ENCODE measurements around the gene PRSS27. TPM values are rescaled to one million over a fixed set of nuclear protein-coding genes. Genes with fewer than 3 reads are reported as not detected.

Gene PRSS27
- total RNA-seq, 1 donor from 2014 or later = 2.3 TPM

GRCh38 chr16:2710711-2711231, 9.3 kb downstream of the PRSS27 start:
- H3K79me2 ChIP-seq (ENCODE audit: insufficient read depth, low read length) = no peaks in the 10 kb centered on the region
- Mint-ChIP-seq H3K4me3 (ENCODE audit: unreplicated experiment) (no peak overlapping the region), H3K4me1 (ENCODE audit: low read depth, unreplicated experiment) (no peaks in the 10 kb centered on the region), H3K27ac (ENCODE audit: unreplicated experiment) (no peak overlapping the region), H3K9me3 (ENCODE audit: unreplicated experiment) (no peaks in the 10 kb centered on the region), H3K36me3 (ENCODE audit: low read depth, unreplicated experiment) (peaks cover 1% of the 10 kb centered on the region), H3K27me3 (ENCODE audit: low read depth, unreplicated experiment) (peaks cover 1% of the 10 kb centered on the region)
- no peaks in the 10 kb centered on the region for H3K9me3 ChIP-seq (ENCODE audit: insufficient read depth, low read depth, low read length)
- H3K4me1 ChIP-seq (ENCODE audit: insufficient read depth, low read length) = no peaks in the 10 kb centered on the region
- no peak overlapping the region for H3K27ac ChIP-seq (ENCODE audit: low read depth, low read length)
- TF ChIP-seq EZH2 (IDR thresholded peaks at IDR 0.05; ENCODE audit: insufficient read depth, low read length) = no peak
- TF ChIP-seq CTCF (IDR thresholded peaks at IDR 0.05; ENCODE audit: insufficient read depth, low read depth, low read length) = no peak
- H3K27me3 ChIP-seq (ENCODE audit: insufficient read depth, low read length) = no peaks in the 10 kb centered on the region
- no peak for DNase-seq (ENCODE audit: low read depth)
- H4K20me1 ChIP-seq (ENCODE audit: insufficient read depth, low read length) = peaks cover 38% of the 10 kb centered on the region
- H2AFZ ChIP-seq (ENCODE audit: low read depth, low read length) = no peak overlapping the region
- no peak overlapping the region for H3K4me3 ChIP-seq (ENCODE audit: insufficient read depth, low read depth, low read length)
- no peak overlapping the region for H3K9ac ChIP-seq (ENCODE audit: low read length)
- peaks cover 7% of the 10 kb centered on the region for H3K36me3 ChIP-seq (ENCODE audit: insufficient read depth, low read length)
- no peak for FAIRE-seq
- no peak overlapping the region for H3K4me2 ChIP-seq (ENCODE audit: low read length)

GRCh38 chr16:2710021-2710710, 9.9 kb downstream of the PRSS27 start:
- H3K4me1 ChIP-seq (ENCODE audit: insufficient read depth, low read length) = no peaks in the 10 kb centered on the region
- no peak overlapping the region for H3K27ac Mint-ChIP-seq (ENCODE audit: unreplicated experiment)
- H3K36me3 Mint-ChIP-seq (ENCODE audit: low read depth, unreplicated experiment) = peaks cover 1% of the 10 kb centered on the region

More at GRCh38 chr16:2710021-2710710, 9.9 kb downstream of the PRSS27 start:
- no peak for DNase-seq (ENCODE audit: low read depth)
- TF ChIP-seq CTCF (IDR thresholded peaks at IDR 0.05; ENCODE audit: insufficient read depth, low read depth, low read length) (no peak), EZH2 (IDR thresholded peaks at IDR 0.05; ENCODE audit: insufficient read depth, low read length) (no peak)
- H3K27me3 Mint-ChIP-seq (ENCODE audit: low read depth, unreplicated experiment) = peaks cover 1% of the 10 kb centered on the region
- H3K4me3 ChIP-seq (ENCODE audit: insufficient read depth, low read depth, low read length) = no peak overlapping the region
- H3K9me3 ChIP-seq (ENCODE audit: insufficient read depth, low read depth, low read length) = no peaks in the 10 kb centered on the region
- no peaks in the 10 kb centered on the region for H3K27me3 ChIP-seq (ENCODE audit: insufficient read depth, low read length)
- peaks cover 44% of the 10 kb centered on the region for H4K20me1 ChIP-seq (ENCODE audit: insufficient read depth, low read length)
- no peak overlapping the region for H3K4me3 Mint-ChIP-seq (ENCODE audit: unreplicated experiment)
- H2AFZ ChIP-seq (ENCODE audit: low read depth, low read length) = no peak overlapping the region
- no peak for FAIRE-seq
- no peaks in the 10 kb centered on the region for H3K79me2 ChIP-seq (ENCODE audit: insufficient read depth, low read length)
- no peaks in the 10 kb centered on the region for H3K4me1 Mint-ChIP-seq (ENCODE audit: low read depth, unreplicated experiment)
- H3K9ac ChIP-seq (ENCODE audit: low read length) = no peak overlapping the region
- no peak overlapping the region for H3K4me2 ChIP-seq (ENCODE audit: low read length)
- no peak overlapping the region for H3K27ac ChIP-seq (ENCODE audit: low read depth, low read length)
- peaks cover 7% of the 10 kb centered on the region for H3K36me3 ChIP-seq (ENCODE audit: insufficient read depth, low read length)
- no peaks in the 10 kb centered on the region for H3K9me3 Mint-ChIP-seq (ENCODE audit: unreplicated experiment)

Measured in astrocyte (in vitro differentiated cells and primary cell).